K562 (cell line): ENCODE results near the gene GUCY1A1. TPM values are rescaled to one million over a fixed set of nuclear protein-coding genes. Genes with fewer than 3 reads are reported as not detected.

ENCODE experiments used
- ATAC-seq: fragments of 200-7000 bp; cut with Tn5 transposase; 3 replicates; pipeline ENCODE4 v1.9.1; 2020; ENCODE audit warnings: moderate library complexity
- BruUV-seq: library from RNA; stranded (reverse); fragments of 400-500 nt; replicated peaks from 2 replicates; lab custom pipeline; 2021; lab: Mats Ljungman, UMichigan
- CTCF ChIA-PET: fragments of 300-600 bp; formaldehyde crosslinking; extraction: SDS; loops from one replicate; lab custom pipeline; 2021; ENCODE audit warnings: low intra/inter-chr PET ratio; lab: Yijun Ruan, JAX
- POLR2A ChIA-PET: fragments of 300-600, 350-650 bp; sonication (Branson Sonifier 250); formaldehyde crosslinking; extraction: SDS; loops from one replicate; lab custom pipeline; 2021; ENCODE audit warnings: antibody characterized with exemption, inconsistent platforms; lab: Yijun Ruan, JAX
- DNase-seq, 4 experiments: peaks; one replicate each; pipeline versions ENCODE4 v3.0.0 to v3.0.0-alpha.2; 2011 to 2018; ENCODE audit warnings: low spot score in 3 of 4, mixed read lengths in 3 of 4; ENCODE audit errors: extremely low read depth in 1 of 4
- FAIRE-seq: peaks from 2 replicates; lab custom pipeline; 2011; peaks lifted over from hg19 to GRCh38; lab: Jason Lieb, UNC
- H2AFZ ChIP-seq: 2 replicates; pipeline ENCODE4 v1.6.0; 2011; ENCODE audit warnings: low read depth, low read length, control low read depth, inconsistent platforms
- H3K27ac ChIP-seq: fragments of 200-600 bp; 3 replicates; pipeline ENCODE4 v1.8.0; 2011; ENCODE audit warnings: low read depth, mild to moderate bottlenecking, control low read depth, inconsistent platforms, low read length, moderate library complexity, mixed read lengths; ENCODE audit errors: extremely low read depth
- H3K27me3 ChIP-seq, 2 experiments: fragments of 300-600 bp in 1 of 2; 2 replicates in 1 of 2; 3 replicates in 1 of 2; pipeline versions ENCODE4 v1.6.0 to v1.8.0; 2011; ENCODE audit warnings: inconsistent platforms in 2 of 2, low read length in 2 of 2, mild to moderate bottlenecking in 1 of 2, mixed read lengths in 1 of 2, moderate library complexity in 1 of 2; ENCODE audit not compliant: control insufficient read depth in 2 of 2, insufficient read depth in 2 of 2
- H3K36me3 ChIP-seq: fragments of 300-600 bp; 3 replicates; pipeline ENCODE4 v1.8.0; 2011; ENCODE audit warnings: mild to moderate bottlenecking, low read length, inconsistent platforms; ENCODE audit not compliant: control insufficient read depth, insufficient read depth
- H3K4me1 ChIP-seq, 2 experiments: fragments of 200-600 bp in 1 of 2; replicated peaks in 1 of 2; 2 replicates in 1 of 2; 3 replicates in 1 of 2; pipeline versions ENCODE4 v1.5.1 to v1.8.0; 2011; ENCODE audit warnings: inconsistent platforms in 2 of 2, low read length in 2 of 2, mild to moderate bottlenecking in 1 of 2, mixed read lengths in 1 of 2, moderate library complexity in 1 of 2; ENCODE audit not compliant: control insufficient read depth in 2 of 2, insufficient read depth in 2 of 2
- H3K4me2 ChIP-seq: 2 replicates; pipeline ENCODE4 v1.6.1; 2011; ENCODE audit warnings: low read length, control low read depth, inconsistent platforms, mixed read lengths; ENCODE audit not compliant: insufficient read depth
- H3K4me3 ChIP-seq: fragments of 200-600 bp; sonication (generic), shearing (Covaris generic); 2 replicates; pipeline ENCODE4 v1.5.1; 2016; ENCODE audit warnings: control low read depth, inconsistent platforms
- H3K79me2 ChIP-seq: fragments of 200-600 bp; 3 replicates; pipeline ENCODE4 v1.8.0; 2011; ENCODE audit warnings: low read length, inconsistent platforms; ENCODE audit not compliant: control insufficient read depth, insufficient read depth
- H3K9ac ChIP-seq, 2 experiments: 2 replicates each; pipeline versions ENCODE4 v1.6.0 to v1.6.1; 2011; ENCODE audit warnings: low read depth in 2 of 2, low read length in 2 of 2, control low read depth in 1 of 2, inconsistent platforms in 1 of 2, mild to moderate bottlenecking in 1 of 2, mixed read lengths in 1 of 2; ENCODE audit not compliant: insufficient read depth in 1 of 2
- H3K9me1 ChIP-seq: one replicate; pipeline ENCODE4 v1.6.0; 2011; ENCODE audit warnings: inconsistent platforms, mild to moderate bottlenecking, low read length, moderate library complexity; ENCODE audit not compliant: control insufficient read depth, insufficient read depth
- H3K9me3 ChIP-seq: replicated peaks from 2 replicates; pipeline ENCODE4 v1.5.1; 2011; ENCODE audit warnings: low read depth, low read length, inconsistent platforms; ENCODE audit not compliant: control insufficient read depth, insufficient read depth
- H4K20me1 ChIP-seq: replicated peaks from 2 replicates; pipeline ENCODE4 v1.6.1; 2011; ENCODE audit warnings: low read length, inconsistent platforms, mixed read lengths; ENCODE audit not compliant: control insufficient read depth, insufficient read depth
- CBX5 ChIP-seq: IDR thresholded peaks from 2 replicates; pipeline ENCODE4 v1.6.1; 2014; ENCODE audit warnings: low read depth, borderline replicate concordance
- GABPB1 ChIP-seq: sonication (generic); formaldehyde crosslinking; IDR thresholded peaks from 2 replicates; pipeline ENCODE4 v1.8.0; 2022; ENCODE audit warnings: mild to moderate bottlenecking, missing genetic modification reagents
- GABPB2 ChIP-seq: fragments of 250-450 bp; sonication (Bioruptor Pico); conservative IDR thresholded peaks from 2 replicates; pipeline ENCODE4 v1.5.1; 2021; ENCODE audit warnings: mild to moderate bottlenecking
- IFI16 ChIP-seq: fragments of 250-450 bp; sonication (Bioruptor Pico); IDR thresholded peaks from 2 replicates; pipeline ENCODE4 v2.1.2; 2022; ENCODE audit warnings: mild to moderate bottlenecking, inconsistent platforms
- KAT8 ChIP-seq: fragments of 450-650 bp; IDR thresholded peaks from 2 replicates; pipeline ENCODE4 v1.6.1; 2016; ENCODE audit warnings: low read depth, mild to moderate bottlenecking
- MBD1 ChIP-seq: fragments of 250-450 bp; sonication (Bioruptor Pico); IDR thresholded peaks from 2 replicates; pipeline ENCODE4 v1.8.0; 2022; ENCODE audit warnings: inconsistent platforms
- MXI1 ChIP-seq: IDR thresholded peaks from 2 replicates; pipeline ENCODE4 v1.6.1; 2011; ENCODE audit warnings: low read depth, mild to moderate bottlenecking, improper control_type of control experiment, low read length
- RUNX1 ChIP-seq: sonication (generic); IDR thresholded peaks from 2 replicates; pipeline ENCODE4 v1.6.1; 2016; ENCODE audit warnings: antibody characterized with exemption, low read depth
- ZNF551 ChIP-seq: fragments of 250-450 bp; sonication (Bioruptor Pico); IDR thresholded peaks from 2 replicates; pipeline ENCODE4 v1.5.0; 2021; ENCODE audit warnings: mild to moderate bottlenecking, moderate library complexity
- ZNF561 ChIP-seq: fragments of 450-650 bp; formaldehyde crosslinking; conservative IDR thresholded peaks from 2 replicates; pipeline ENCODE4 v1.4.0; 2020; ENCODE audit warnings: mild to moderate bottlenecking, moderate library complexity
- ZZZ3 ChIP-seq: fragments of 450-650 bp; IDR thresholded peaks from 2 replicates; pipeline ENCODE4 v1.6.1; 2016; ENCODE audit warnings: antibody characterized with exemption, mild to moderate bottlenecking, moderate library complexity
- in situ Hi-C: fragments of 300-500 bp; cut with MboI; formaldehyde crosslinking; loops from 4 replicates; pipeline ENCODE4 v1.15.0; 2018; ENCODE audit warnings: inconsistent platforms, mixed read lengths
- intact Hi-C: fragments of 100-400 bp; cut with micrococcal nuclease; formaldehyde crosslinking; loops from 2 replicates; pipeline ENCODE4 v1.14.2; 2022
- polyA plus RNA-seq, 8 experiments: library from polyadenylated mRNA; depleted of rRNA in 4 of 8; stranded (reverse) in 5 of 8; unstranded in 3 of 8; fragments of >200 nt; fragmentation: Nextera tagmentation in 2 of 8; fragmentation: Illumina TruSeq in 1 of 8; extraction: Ambion mirVana in 2 of 8; extraction: Trizol in 1 of 8; gene quantifications; 2 replicates each; pipeline versions ENCODE4 v1.2.1 to v1.2.3, GENCODE V29; 2011 to 2014; ENCODE audit warnings: inconsistent platforms in 1 of 8, missing spikeins in 1 of 8
- total RNA-seq, 7 experiments: library from RNA; depleted of rRNA in 6 of 7; stranded (reverse); fragments of >200 nt in 6 of 7; fragmentation: Illumina TruSeq in 2 of 7; extraction: Trizol in 2 of 7; gene quantifications; 2 replicates each; pipeline versions ENCODE4 v1.2.1 to v1.2.3, GENCODE V29; 2011 to 2021; ENCODE audit warnings: low replicate concordance in 1 of 7
- TF ChIP-seq, protein P1 (sequence below): sonication (generic); formaldehyde crosslinking; IDR thresholded peaks from 2 replicates; pipeline ENCODE4 v1.8.0; 2022; ENCODE audit warnings: mild to moderate bottlenecking, missing genetic modification reagents
- TF ChIP-seq, protein P2 (sequence below): sonication (generic); formaldehyde crosslinking; IDR thresholded peaks from 2 replicates; pipeline ENCODE4 v1.8.1; 2023; ENCODE audit warnings: missing genetic modification reagents, mild to moderate bottlenecking, borderline replicate concordance

The GUCY1A1 gene
- total and polyA plus RNA-seq, 9 of the 15 experiments (the other 6 are each of a cell fraction or from before 2014, with no cell fraction given): not detected

DNA sequence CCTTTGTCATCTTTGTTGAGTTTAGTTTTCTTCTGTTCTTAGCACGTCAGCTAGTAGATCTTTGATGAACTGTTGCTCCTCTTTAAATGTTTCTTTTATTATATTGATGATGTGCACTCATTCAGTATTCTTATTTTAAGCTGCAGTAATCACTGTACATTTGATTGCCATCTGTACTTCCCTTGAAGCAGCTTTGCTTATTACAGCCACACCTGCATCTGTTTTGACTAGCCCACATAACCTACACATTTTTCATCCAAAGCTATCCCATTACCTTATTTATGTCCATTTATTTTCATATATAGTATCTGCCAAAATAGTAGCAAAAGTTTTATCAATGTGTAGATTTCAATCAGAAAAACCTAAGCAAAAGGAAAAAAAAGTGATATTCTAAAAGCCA lies 68.3 kb downstream of the GUCY1A1 start (continued):
- no peak for TF ChIP-seq MXI1
- no peak for TF ChIP-seq RUNX1
- TF ChIP-seq MBD1: no peak

DNA sequence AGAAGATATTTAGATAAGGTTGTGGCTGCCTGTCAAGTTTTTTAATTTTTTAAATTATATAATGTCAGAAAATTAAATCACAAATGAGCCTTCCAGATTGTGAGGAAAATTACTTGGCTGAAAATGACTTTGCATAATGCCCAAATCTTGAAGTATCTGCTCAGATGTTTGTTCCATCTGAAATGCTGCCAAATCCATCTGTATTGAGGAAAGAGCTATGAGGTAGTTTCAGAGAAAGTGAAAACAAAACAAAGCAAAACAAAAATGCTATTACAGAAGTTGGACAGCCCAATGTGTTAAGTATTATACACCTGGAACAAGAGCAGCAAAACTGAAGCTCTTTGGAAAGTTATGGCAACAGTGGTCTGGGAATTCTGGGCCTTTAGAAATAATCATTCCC lies 68.8 kb downstream of the GUCY1A1 start:
- ChIA-PET POLR2A (no interaction called here), CTCF (no interaction called here)
- no peaks in the 10 kb centered on the region for H3K9me1 ChIP-seq
- in situ Hi-C loops (no loop called here), intact Hi-C loops (no loop called here)
- no peaks in the 10 kb centered on the region for H3K27me3 ChIP-seq
- H3K36me3 ChIP-seq: no peaks in the 10 kb centered on the region
- no peak overlapping the region for H3K9ac ChIP-seq
- BruUV-seq: no TSS peak
- H3K27ac ChIP-seq: no peak overlapping the region
- ATAC-seq: no peak
- TF ChIP-seq KAT8: no peak
- TF ChIP-seq IFI16 (CRISPR knock-in tag): no peak
- TF ChIP-seq, protein P1, sequence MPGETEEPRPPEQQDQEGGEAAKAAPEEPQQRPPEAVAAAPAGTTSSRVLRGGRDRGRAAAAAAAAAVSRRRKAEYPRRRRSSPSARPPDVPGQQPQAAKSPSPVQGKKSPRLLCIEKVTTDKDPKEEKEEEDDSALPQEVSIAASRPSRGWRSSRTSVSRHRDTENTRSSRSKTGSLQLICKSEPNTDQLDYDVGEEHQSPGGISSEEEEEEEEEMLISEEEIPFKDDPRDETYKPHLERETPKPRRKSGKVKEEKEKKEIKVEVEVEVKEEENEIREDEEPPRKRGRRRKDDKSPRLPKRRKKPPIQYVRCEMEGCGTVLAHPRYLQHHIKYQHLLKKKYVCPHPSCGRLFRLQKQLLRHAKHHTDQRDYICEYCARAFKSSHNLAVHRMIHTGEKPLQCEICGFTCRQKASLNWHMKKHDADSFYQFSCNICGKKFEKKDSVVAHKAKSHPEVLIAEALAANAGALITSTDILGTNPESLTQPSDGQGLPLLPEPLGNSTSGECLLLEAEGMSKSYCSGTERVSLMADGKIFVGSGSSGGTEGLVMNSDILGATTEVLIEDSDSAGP (CRISPR knock-in tag): no peak
- TF ChIP-seq, protein P2, sequence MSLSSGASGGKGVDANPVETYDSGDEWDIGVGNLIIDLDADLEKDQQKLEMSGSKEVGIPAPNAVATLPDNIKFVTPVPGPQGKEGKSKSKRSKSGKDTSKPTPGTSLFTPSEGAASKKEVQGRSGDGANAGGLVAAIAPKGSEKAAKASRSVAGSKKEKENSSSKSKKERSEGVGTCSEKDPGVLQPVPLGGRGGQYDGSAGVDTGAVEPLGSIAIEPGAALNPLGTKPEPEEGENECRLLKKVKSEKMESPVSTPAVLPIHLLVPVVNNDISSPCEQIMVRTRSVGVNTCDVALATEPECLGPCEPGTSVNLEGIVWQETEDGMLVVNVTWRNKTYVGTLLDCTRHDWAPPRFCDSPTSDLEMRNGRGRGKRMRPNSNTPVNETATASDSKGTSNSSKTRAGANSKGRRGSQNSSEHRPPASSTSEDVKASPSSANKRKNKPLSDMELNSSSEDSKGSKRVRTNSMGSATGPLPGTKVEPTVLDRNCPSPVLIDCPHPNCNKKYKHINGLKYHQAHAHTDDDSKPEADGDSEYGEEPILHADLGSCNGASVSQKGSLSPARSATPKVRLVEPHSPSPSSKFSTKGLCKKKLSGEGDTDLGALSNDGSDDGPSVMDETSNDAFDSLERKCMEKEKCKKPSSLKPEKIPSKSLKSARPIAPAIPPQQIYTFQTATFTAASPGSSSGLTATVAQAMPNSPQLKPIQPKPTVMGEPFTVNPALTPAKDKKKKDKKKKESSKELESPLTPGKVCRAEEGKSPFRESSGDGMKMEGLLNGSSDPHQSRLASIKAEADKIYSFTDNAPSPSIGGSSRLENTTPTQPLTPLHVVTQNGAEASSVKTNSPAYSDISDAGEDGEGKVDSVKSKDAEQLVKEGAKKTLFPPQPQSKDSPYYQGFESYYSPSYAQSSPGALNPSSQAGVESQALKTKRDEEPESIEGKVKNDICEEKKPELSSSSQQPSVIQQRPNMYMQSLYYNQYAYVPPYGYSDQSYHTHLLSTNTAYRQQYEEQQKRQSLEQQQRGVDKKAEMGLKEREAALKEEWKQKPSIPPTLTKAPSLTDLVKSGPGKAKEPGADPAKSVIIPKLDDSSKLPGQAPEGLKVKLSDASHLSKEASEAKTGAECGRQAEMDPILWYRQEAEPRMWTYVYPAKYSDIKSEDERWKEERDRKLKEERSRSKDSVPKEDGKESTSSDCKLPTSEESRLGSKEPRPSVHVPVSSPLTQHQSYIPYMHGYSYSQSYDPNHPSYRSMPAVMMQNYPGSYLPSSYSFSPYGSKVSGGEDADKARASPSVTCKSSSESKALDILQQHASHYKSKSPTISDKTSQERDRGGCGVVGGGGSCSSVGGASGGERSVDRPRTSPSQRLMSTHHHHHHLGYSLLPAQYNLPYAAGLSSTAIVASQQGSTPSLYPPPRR (CRISPR knock-in tag): no peak
- no peak for TF ChIP-seq ZNF561 (CRISPR knock-in tag)
- no peak for TF ChIP-seq GABPB2 (CRISPR knock-in tag)
- TF ChIP-seq ZNF551 (CRISPR knock-in tag): no peak
- TF ChIP-seq GABPB1 (CRISPR knock-in tag): no peak
- no peak for TF ChIP-seq CBX5
- TF ChIP-seq ZZZ3: no peak
- H2AFZ ChIP-seq: no peak overlapping the region
- H3K9me3 ChIP-seq: no peaks in the 10 kb centered on the region
- no peak overlapping the region for H3K4me2 ChIP-seq
- H4K20me1 ChIP-seq: no peaks in the 10 kb centered on the region
- H3K79me2 ChIP-seq: no peaks in the 10 kb centered on the region
- no peak for FAIRE-seq
- no peak overlapping the region for H3K4me3 ChIP-seq
- no peaks in the 10 kb centered on the region for H3K4me1 ChIP-seq
- DNase-seq: no peak
